ENCODE measurements around the gene KRTAP12-4.

GRCh38 chr21:44682580-44683151 lies 28.2 kb upstream of the KRTAP12-4 start:
- TF ChIP-seq CTCF (IDR thresholded peaks at IDR 0.05) (no peak), POLR2AphosphoS5 (IDR thresholded peaks at IDR 0.05; ENCODE audit: low read depth, low read length) (no peak)
